ENCODE data around the gene TRAPPC2. TPM values are rescaled to one million over a fixed set of nuclear protein-coding genes. Genes with fewer than 3 reads are reported as not detected.

Gene TRAPPC2
- total RNA-seq, 1 donor from 2014 or later: 15.9 TPM

GRCh38 chrX:13662355-13662791, 72.0 kb downstream of the TRAPPC2 start:
- Mint-ChIP-seq H3K4me1 (ENCODE audit: low read depth) (peaks cover 33% of the 10 kb centered on the region), H3K9me3 (ENCODE audit: low read depth) (peaks cover 3% of the 10 kb centered on the region), H3K27ac (ENCODE audit: unreplicated experiment) (no peak overlapping the region), H3K4me3 (ENCODE audit: unreplicated experiment) (no peak overlapping the region), H3K36me3 (ENCODE audit: low read depth) (peaks cover 3% of the 10 kb centered on the region), H3K27me3 (ENCODE audit: low read depth) (no peaks in the 10 kb centered on the region)
- DNase-seq (ENCODE audit: low spot score): no peak
- TF ChIP-seq CTCF (IDR thresholded peaks at IDR 0.05): no peak

Other genes starting within 250 kb of the TRAPPC2 start
- gene EGFL6, start 165.0 kb downstream of the TRAPPC2 start, total RNA-seq: 0.18 to 0.22 TPM in 2 of 3 replicates, not detected in the other
- 2.0 to 3.2 TPM (median 2.5 TPM) in 3 replicates for gene TCEANC, start 81.5 kb downstream of the TRAPPC2 start, total RNA-seq
- gene RAB9A, start 45.5 kb downstream of the TRAPPC2 start, total RNA-seq: 18.8 to 31.3 TPM (median 29.2 TPM) in 3 replicates
- gene OFD1, start 128 bp upstream of the TRAPPC2 start, total RNA-seq: 17.8 to 19.4 TPM (median 18.1 TPM) in 3 replicates
- 6.4 to 31.7 TPM (median 28.8 TPM) in 3 replicates for gene GPM6B, start 82.5 kb upstream of the TRAPPC2 start, total RNA-seq